ENCODE measurements around the gene DNAJB11.
A peak's percentile ranks its signal among the peaks of the same experiment; 100 is the strongest.

DNAJB11 gene

DNA sequence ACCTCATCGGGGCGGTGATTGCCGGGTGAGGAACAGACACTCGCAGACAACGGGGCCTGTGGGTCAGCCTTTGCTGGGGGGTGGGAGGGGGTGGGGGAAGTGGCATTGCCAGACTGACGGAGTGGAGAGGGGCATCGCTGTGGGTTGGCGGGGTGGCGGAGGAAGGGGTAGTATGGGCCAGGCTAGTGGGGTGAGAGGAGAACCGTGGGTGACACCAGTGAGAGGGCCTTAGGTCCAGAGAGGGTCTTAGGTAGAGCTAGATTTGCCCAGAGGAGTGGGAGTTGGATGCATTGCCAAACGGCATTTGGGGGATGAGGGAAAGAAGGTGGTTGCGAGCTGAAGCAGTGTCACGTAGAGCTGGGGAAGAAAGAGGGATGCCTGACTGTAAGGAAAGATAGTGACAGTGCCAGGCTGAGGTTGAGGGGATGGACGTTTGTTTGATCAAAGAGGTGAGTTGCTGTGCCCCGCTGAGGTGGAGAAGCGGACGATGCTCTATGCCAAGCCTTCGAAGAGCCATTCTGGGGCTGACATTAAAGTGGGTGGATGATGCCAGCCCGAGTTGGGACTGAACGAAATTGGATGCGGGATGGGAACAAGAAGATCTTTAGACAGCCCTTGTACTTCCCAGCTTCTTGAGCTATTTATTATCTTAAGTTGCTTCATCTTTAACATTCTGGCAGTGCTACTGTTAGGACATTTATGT, 572 bp downstream of the DNAJB11 start:
- peak overlapping the region; percentile 95 for H3K4me3 ChIP-seq (ENCODE audit: insufficient read depth, low read length, poor library complexity, severe bottlenecking)
- no peak for TF ChIP-seq EZH2phosphoT487 (conservative IDR thresholded peaks at IDR 0.05; ENCODE audit: low read length)
- TF ChIP-seq, protein P1, sequence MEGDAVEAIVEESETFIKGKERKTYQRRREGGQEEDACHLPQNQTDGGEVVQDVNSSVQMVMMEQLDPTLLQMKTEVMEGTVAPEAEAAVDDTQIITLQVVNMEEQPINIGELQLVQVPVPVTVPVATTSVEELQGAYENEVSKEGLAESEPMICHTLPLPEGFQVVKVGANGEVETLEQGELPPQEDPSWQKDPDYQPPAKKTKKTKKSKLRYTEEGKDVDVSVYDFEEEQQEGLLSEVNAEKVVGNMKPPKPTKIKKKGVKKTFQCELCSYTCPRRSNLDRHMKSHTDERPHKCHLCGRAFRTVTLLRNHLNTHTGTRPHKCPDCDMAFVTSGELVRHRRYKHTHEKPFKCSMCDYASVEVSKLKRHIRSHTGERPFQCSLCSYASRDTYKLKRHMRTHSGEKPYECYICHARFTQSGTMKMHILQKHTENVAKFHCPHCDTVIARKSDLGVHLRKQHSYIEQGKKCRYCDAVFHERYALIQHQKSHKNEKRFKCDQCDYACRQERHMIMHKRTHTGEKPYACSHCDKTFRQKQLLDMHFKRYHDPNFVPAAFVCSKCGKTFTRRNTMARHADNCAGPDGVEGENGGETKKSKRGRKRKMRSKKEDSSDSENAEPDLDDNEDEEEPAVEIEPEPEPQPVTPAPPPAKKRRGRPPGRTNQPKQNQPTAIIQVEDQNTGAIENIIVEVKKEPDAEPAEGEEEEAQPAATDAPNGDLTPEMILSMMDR (IDR thresholded peaks at IDR 0.05; ENCODE audit: insufficient read depth, low read length, poor library complexity, severe bottlenecking): no peak
- 0 out of 2 replicates have a peak overlapping the region, but pooled peaks have one; percentile 19 for H3K27ac ChIP-seq (ENCODE audit: low read depth, low read length)
- no peaks in the 10 kb centered on the region for H3K27me3 ChIP-seq (ENCODE audit: low read length)
- no peaks in the 10 kb centered on the region for H4K20me1 ChIP-seq (ENCODE audit: low read depth, low read length)
- H3K9me2 ChIP-seq (replicated peaks; ENCODE audit: insufficient read depth, low read length): no peaks in the 10 kb centered on the region
- peaks cover 35% of the 10 kb centered on the region for H3K36me3 ChIP-seq (ENCODE audit: low read length)
- peak overlapping the region; percentile 30 for H2AFZ ChIP-seq (ENCODE audit: low read depth, low read length, severe bottlenecking)
- peaks cover 61% of the 10 kb centered on the region for H3K79me2 ChIP-seq (ENCODE audit: insufficient read depth, low read length)
- H3F3A ChIP-seq (ENCODE audit: insufficient read depth): peaks cover 2% of the 10 kb centered on the region; the same call in 1 of the 2 replicates
- H3K4me2 ChIP-seq (ENCODE audit: low read depth, low read length, poor library complexity, severe bottlenecking): peak overlapping the region; percentile 76
- peak overlapping the region; percentile 80 for H3K9ac ChIP-seq (ENCODE audit: low read length)
- no peaks in the 10 kb centered on the region for H3K9me3 ChIP-seq (ENCODE audit: insufficient read depth, low read length)

DNA sequence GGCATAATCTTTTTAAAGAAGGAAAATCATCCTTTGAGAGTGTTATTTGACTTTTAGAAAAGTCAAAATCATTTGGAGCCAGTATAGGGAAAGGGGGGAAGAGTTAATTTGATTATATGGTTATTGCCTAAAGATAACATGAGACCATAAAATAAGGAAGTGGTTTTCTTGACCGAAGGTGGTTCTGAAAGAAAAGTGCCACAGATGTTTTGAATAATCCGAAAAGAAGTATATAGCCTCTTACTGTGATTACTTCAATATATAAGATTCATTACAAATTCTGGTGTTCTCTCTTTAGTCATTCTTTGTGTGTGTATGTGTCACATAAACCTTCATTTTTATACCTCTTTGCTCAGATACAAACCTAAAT, 1.1 kb downstream of the DNAJB11 start:
- Histone ChIP-seq H3F3A (ENCODE audit: insufficient read depth) (peaks cover 2% of the 10 kb centered on the region; the same call in 1 of the 2 replicates), H2AFZ (ENCODE audit: low read depth, low read length, severe bottlenecking) (no peak overlapping the region), H3K4me3 (ENCODE audit: insufficient read depth, low read length, poor library complexity, severe bottlenecking) (peak overlapping the region; percentile 95), H4K20me1 (ENCODE audit: low read depth, low read length) (no peaks in the 10 kb centered on the region), H3K27me3 (ENCODE audit: low read length) (no peaks in the 10 kb centered on the region), H3K9me2 (replicated peaks; ENCODE audit: insufficient read depth, low read length) (no peaks in the 10 kb centered on the region), H3K9ac (ENCODE audit: low read length) (peak overlapping the region; percentile 80), H3K36me3 (ENCODE audit: low read length) (peaks cover 40% of the 10 kb centered on the region), H3K79me2 (ENCODE audit: insufficient read depth, low read length) (peaks cover 56% of the 10 kb centered on the region), H3K27ac (ENCODE audit: low read depth, low read length) (no peak overlapping the region), H3K9me3 (ENCODE audit: insufficient read depth, low read length) (no peaks in the 10 kb centered on the region), H3K4me2 (ENCODE audit: low read depth, low read length, poor library complexity, severe bottlenecking) (peak overlapping the region; percentile 76)
- TF ChIP-seq, protein P1 (IDR thresholded peaks at IDR 0.05; ENCODE audit: insufficient read depth, low read length, poor library complexity, severe bottlenecking): no peak
- TF ChIP-seq EZH2phosphoT487 (conservative IDR thresholded peaks at IDR 0.05; ENCODE audit: low read length): no peak

GRCh38 chr3:186577521-186577920, 7.0 kb downstream of the DNAJB11 start:
- Histone ChIP-seq H2AFZ (ENCODE audit: low read depth, low read length, severe bottlenecking) (no peak overlapping the region), H3K36me3 (ENCODE audit: low read length) (peaks cover 92% of the 10 kb centered on the region), H3K79me2 (ENCODE audit: insufficient read depth, low read length) (peaks cover 34% of the 10 kb centered on the region), H3K27ac (ENCODE audit: low read depth, low read length) (no peak overlapping the region), H3F3A (ENCODE audit: insufficient read depth) (peaks cover 8% of the 10 kb centered on the region), H3K27me3 (ENCODE audit: low read length) (no peaks in the 10 kb centered on the region), H4K20me1 (ENCODE audit: low read depth, low read length) (0 out of 2 replicates have a peak, but pooled peaks cover 3% of the 10 kb centered on the region), H3K4me2 (ENCODE audit: low read depth, low read length, poor library complexity, severe bottlenecking) (no peak overlapping the region), H3K4me3 (ENCODE audit: insufficient read depth, low read length, poor library complexity, severe bottlenecking) (no peak overlapping the region), H3K9ac (ENCODE audit: low read length) (no peak overlapping the region), H3K9me3 (ENCODE audit: insufficient read depth, low read length) (no peaks in the 10 kb centered on the region), H3K9me2 (replicated peaks; ENCODE audit: insufficient read depth, low read length) (no peaks in the 10 kb centered on the region)
- TF ChIP-seq, protein P1 (IDR thresholded peaks at IDR 0.05; ENCODE audit: insufficient read depth, low read length, poor library complexity, severe bottlenecking): no peak
- no peak for TF ChIP-seq EZH2phosphoT487 (conservative IDR thresholded peaks at IDR 0.05; ENCODE audit: low read length)

Data from SU-DHL-6 (cell line).